Pulmonary artery endothelial cell (primary cell): ENCODE results near the gene MAP3K2. TPM values are rescaled to one million over a fixed set of nuclear protein-coding genes. Genes with fewer than 3 reads are reported as not detected.

ENCODE experiments used
- DNase-seq: peaks from one replicate; pipeline ENCODE4 v3.0.0-alpha.2; 2011; ENCODE audit warnings: low read depth, low spot score
- total RNA-seq: library from RNA; depleted of rRNA; stranded (reverse); fragments of >200 nt; gene quantifications from 2 replicates; pipeline ENCODE4 v1.2.3, GENCODE V29; 2014

Gene MAP3K2
- 16.9 and 25.2 TPM in 2 replicates for total RNA-seq

- DNase-seq = peak; percentile 60
Observed at GRCh38 chr2:127387655-127388422, at the start of gene MAP3K2. TSS of gene MAP3K2 (minus strand) at chr2:127387975. CDS start at chr2:127343129, 44,846 bp downstream.

GRCh38 chr2:127437056-127437455 lies 49.3 kb upstream of the MAP3K2 start:
- DNase-seq = no peak

GRCh38 chr2:127434515-127434914 lies 46.7 kb upstream of the MAP3K2 start:
- no peak for DNase-seq

- no peak for DNase-seq
Observed at GRCh38 chr2:127431408-127432023, 43.7 kb upstream of the MAP3K2 start.

GRCh38 chr2:127429844-127430425 lies 42.2 kb upstream of the MAP3K2 start:
- DNase-seq = no peak

- DNase-seq = no peak
Observed at GRCh38 chr2:127429291-127429690, 41.5 kb upstream of the MAP3K2 start.

GRCh38 chr2:127428815-127429109 lies 41.0 kb upstream of the MAP3K2 start:
- DNase-seq = no peak

- DNase-seq = no peak
Observed at GRCh38 chr2:127428057-127428814, 40.5 kb upstream of the MAP3K2 start.

GRCh38 chr2:127427376-127428056 lies 39.7 kb upstream of the MAP3K2 start:
- DNase-seq = no peak

GRCh38 chr2:127426501-127427354 lies 39.0 kb upstream of the MAP3K2 start:
- DNase-seq = no peak

GRCh38 chr2:127425540-127426490 lies 38.0 kb upstream of the MAP3K2 start:
- no peak for DNase-seq

GRCh38 chr2:127424598-127425520 lies 37.1 kb upstream of the MAP3K2 start:
- no peak for DNase-seq

GRCh38 chr2:127423880-127424279 lies 36.1 kb upstream of the MAP3K2 start:
- no peak for DNase-seq

- no peak for DNase-seq
Observed at GRCh38 chr2:127423478-127423843, 35.7 kb upstream of the MAP3K2 start.

- DNase-seq = no peak
Observed at GRCh38 chr2:127422559-127423477, 35.0 kb upstream of the MAP3K2 start.

- DNase-seq = no peak
Observed at GRCh38 chr2:127421871-127422558, 34.2 kb upstream of the MAP3K2 start.
